ENCODE data around the gene LRRN2.

LRRN2 gene

GRCh38 chr1:204704794-204705492 lies 19.4 kb upstream of the LRRN2 start:
- H3K4me3 ChIP-seq (ENCODE audit: low read length) = no peak overlapping the region
- H3K27me3 ChIP-seq (ENCODE audit: control insufficient read depth, insufficient read depth, low read length) = peaks cover 20% of the 10 kb centered on the region; the same call in 1 of the 2 replicates
- H3K9me3 ChIP-seq (ENCODE audit: control insufficient read depth, insufficient read depth, low read length) = no peaks in the 10 kb centered on the region
- DNase-seq (ENCODE audit: low read depth, low spot score) = no peak
- no peaks in the 10 kb centered on the region for H3K36me3 ChIP-seq (ENCODE audit: control insufficient read depth, insufficient read depth, low read length)
- H3K27ac ChIP-seq (ENCODE audit: low read length) = no peak overlapping the region
- WGBS (ENCODE audit: insufficient coverage, insufficient read length) = no CpG with 5 or more reads among the region's 4 CpGs
- H3K4me1 ChIP-seq (ENCODE audit: control insufficient read depth, insufficient read depth, low read length) = peaks cover 17% of the 10 kb centered on the region

GRCh38 chr1:204703826-204704612 lies 18.5 kb upstream of the LRRN2 start:
- no peak overlapping the region for H3K27ac ChIP-seq (ENCODE audit: low read length)
- H3K4me1 ChIP-seq (ENCODE audit: control insufficient read depth, insufficient read depth, low read length) = peaks cover 13% of the 10 kb centered on the region
- no peak overlapping the region for H3K4me3 ChIP-seq (ENCODE audit: low read length)
- H3K36me3 ChIP-seq (ENCODE audit: control insufficient read depth, insufficient read depth, low read length) = no peaks in the 10 kb centered on the region
- no peak for DNase-seq (ENCODE audit: low read depth, low spot score)
- no CpG with 5 or more reads among the region's 16 CpGs for WGBS (ENCODE audit: insufficient coverage, insufficient read length)
- H3K9me3 ChIP-seq (ENCODE audit: control insufficient read depth, insufficient read depth, low read length) = no peaks in the 10 kb centered on the region
- H3K27me3 ChIP-seq (ENCODE audit: control insufficient read depth, insufficient read depth, low read length) = peaks cover 13% of the 10 kb centered on the region; the same call in 1 of the 2 replicates

- WGBS (ENCODE audit: insufficient coverage, insufficient read length) = no CpG with 5 or more reads among the region's 5 CpGs
- H3K27me3 ChIP-seq (ENCODE audit: control insufficient read depth, insufficient read depth, low read length) = peaks cover 7% of the 10 kb centered on the region; the same call in 1 of the 2 replicates
- H3K27ac ChIP-seq (ENCODE audit: low read length) = no peak overlapping the region
- H3K4me3 ChIP-seq (ENCODE audit: low read length) = no peak overlapping the region
- no peaks in the 10 kb centered on the region for H3K9me3 ChIP-seq (ENCODE audit: control insufficient read depth, insufficient read depth, low read length)
- peaks cover 10% of the 10 kb centered on the region for H3K4me1 ChIP-seq (ENCODE audit: control insufficient read depth, insufficient read depth, low read length)
- H3K36me3 ChIP-seq (ENCODE audit: control insufficient read depth, insufficient read depth, low read length) = no peaks in the 10 kb centered on the region
- DNase-seq (ENCODE audit: low read depth, low spot score) = no peak
Observed at GRCh38 chr1:204703268-204703664, 17.7 kb upstream of the LRRN2 start.

- no peak overlapping the region for H3K4me3 ChIP-seq (ENCODE audit: low read length)
- H3K27me3 ChIP-seq (ENCODE audit: control insufficient read depth, insufficient read depth, low read length) = peaks cover 4% of the 10 kb centered on the region; the same call in 1 of the 2 replicates
- WGBS (ENCODE audit: insufficient coverage, insufficient read length) = no CpG with 5 or more reads among the region's 8 CpGs
- H3K36me3 ChIP-seq (ENCODE audit: control insufficient read depth, insufficient read depth, low read length) = no peaks in the 10 kb centered on the region
- no peak for DNase-seq (ENCODE audit: low read depth, low spot score)
- H3K4me1 ChIP-seq (ENCODE audit: control insufficient read depth, insufficient read depth, low read length) = peaks cover 9% of the 10 kb centered on the region
- H3K27ac ChIP-seq (ENCODE audit: low read length) = no peak overlapping the region
- no peaks in the 10 kb centered on the region for H3K9me3 ChIP-seq (ENCODE audit: control insufficient read depth, insufficient read depth, low read length)
Observed at GRCh38 chr1:204702552-204703267, 17.2 kb upstream of the LRRN2 start.

- H3K9me3 ChIP-seq (ENCODE audit: control insufficient read depth, insufficient read depth, low read length) = no peaks in the 10 kb centered on the region
- H3K36me3 ChIP-seq (ENCODE audit: control insufficient read depth, insufficient read depth, low read length) = no peaks in the 10 kb centered on the region
- no CpG with 5 or more reads among the region's 3 CpGs for WGBS (ENCODE audit: insufficient coverage, insufficient read length)
- H3K27ac ChIP-seq (ENCODE audit: low read length) = no peak overlapping the region
- peaks cover 2% of the 10 kb centered on the region; the same call in 1 of the 2 replicates for H3K27me3 ChIP-seq (ENCODE audit: control insufficient read depth, insufficient read depth, low read length)
- H3K4me1 ChIP-seq (ENCODE audit: control insufficient read depth, insufficient read depth, low read length) = peaks cover 2% of the 10 kb centered on the region
- DNase-seq (ENCODE audit: low read depth, low spot score) = no peak
- H3K4me3 ChIP-seq (ENCODE audit: low read length) = no peak overlapping the region
Observed at GRCh38 chr1:204701229-204701628, 15.7 kb upstream of the LRRN2 start.

GRCh38 chr1:204697893-204698292 lies 12.4 kb upstream of the LRRN2 start:
- no peak for DNase-seq (ENCODE audit: low read depth, low spot score)
- Histone ChIP-seq H3K27me3 (ENCODE audit: control insufficient read depth, insufficient read depth, low read length) (no peaks in the 10 kb centered on the region), H3K9me3 (ENCODE audit: control insufficient read depth, insufficient read depth, low read length) (no peaks in the 10 kb centered on the region), H3K27ac (ENCODE audit: low read length) (no peak overlapping the region), H3K4me3 (ENCODE audit: low read length) (no peak overlapping the region), H3K4me1 (ENCODE audit: control insufficient read depth, insufficient read depth, low read length) (peaks cover 5% of the 10 kb centered on the region; the same call in 1 of the 2 replicates), H3K36me3 (ENCODE audit: control insufficient read depth, insufficient read depth, low read length) (no peaks in the 10 kb centered on the region)
- no CpG with 5 or more reads among the region's 5 CpGs for WGBS (ENCODE audit: insufficient coverage, insufficient read length)

GRCh38 chr1:204696606-204697005 lies 11.1 kb upstream of the LRRN2 start:
- H3K9me3 ChIP-seq (ENCODE audit: control insufficient read depth, insufficient read depth, low read length) = no peaks in the 10 kb centered on the region
- no CpG with 5 or more reads among the region's 17 CpGs for WGBS (ENCODE audit: insufficient coverage, insufficient read length)

GRCh38 chr1:204695692-204696091 lies 10.2 kb upstream of the LRRN2 start:
- no peaks in the 10 kb centered on the region for H3K36me3 ChIP-seq (ENCODE audit: control insufficient read depth, insufficient read depth, low read length)
- no CpG with 5 or more reads among the region's 5 CpGs for WGBS (ENCODE audit: insufficient coverage, insufficient read length)
- H3K27me3 ChIP-seq (ENCODE audit: control insufficient read depth, insufficient read depth, low read length) = no peaks in the 10 kb centered on the region
- no peaks in the 10 kb centered on the region for H3K9me3 ChIP-seq (ENCODE audit: control insufficient read depth, insufficient read depth, low read length)
- DNase-seq (ENCODE audit: low read depth, low spot score) = no peak
- no peak overlapping the region for H3K4me3 ChIP-seq (ENCODE audit: low read length)
- H3K27ac ChIP-seq (ENCODE audit: low read length) = no peak overlapping the region
- peaks cover 7% of the 10 kb centered on the region; the same call in 1 of the 2 replicates for H3K4me1 ChIP-seq (ENCODE audit: control insufficient read depth, insufficient read depth, low read length)

More at GRCh38 chr1:204696606-204697005, 11.1 kb upstream of the LRRN2 start:
- no peaks in the 10 kb centered on the region for H3K36me3 ChIP-seq (ENCODE audit: control insufficient read depth, insufficient read depth, low read length)
- no peak for DNase-seq (ENCODE audit: low read depth, low spot score)
- H3K27me3 ChIP-seq (ENCODE audit: control insufficient read depth, insufficient read depth, low read length) = no peaks in the 10 kb centered on the region
- H3K4me3 ChIP-seq (ENCODE audit: low read length) = no peak overlapping the region
- H3K4me1 ChIP-seq (ENCODE audit: control insufficient read depth, insufficient read depth, low read length) = peaks cover 7% of the 10 kb centered on the region; the same call in 1 of the 2 replicates
- no peak overlapping the region for H3K27ac ChIP-seq (ENCODE audit: low read length)

- H3K27me3 ChIP-seq (ENCODE audit: control insufficient read depth, insufficient read depth, low read length) = no peaks in the 10 kb centered on the region
- no peak overlapping the region for H3K4me3 ChIP-seq (ENCODE audit: low read length)
- DNase-seq (ENCODE audit: low read depth, low spot score) = no peak
- no peaks in the 10 kb centered on the region for H3K36me3 ChIP-seq (ENCODE audit: control insufficient read depth, insufficient read depth, low read length)
- no CpG with 5 or more reads among the region's 7 CpGs for WGBS (ENCODE audit: insufficient coverage, insufficient read length)
- H3K27ac ChIP-seq (ENCODE audit: low read length) = no peak overlapping the region
- H3K4me1 ChIP-seq (ENCODE audit: control insufficient read depth, insufficient read depth, low read length) = peaks cover 7% of the 10 kb centered on the region; the same call in 1 of the 2 replicates
- H3K9me3 ChIP-seq (ENCODE audit: control insufficient read depth, insufficient read depth, low read length) = no peaks in the 10 kb centered on the region
Observed at GRCh38 chr1:204694145-204694544, 8.6 kb upstream of the LRRN2 start.

GRCh38 chr1:204692841-204693356 lies 7.4 kb upstream of the LRRN2 start:
- Histone ChIP-seq H3K4me1 (ENCODE audit: control insufficient read depth, insufficient read depth, low read length) (peaks cover 7% of the 10 kb centered on the region; the same call in 1 of the 2 replicates), H3K36me3 (ENCODE audit: control insufficient read depth, insufficient read depth, low read length) (no peaks in the 10 kb centered on the region), H3K27ac (ENCODE audit: low read length) (no peak overlapping the region), H3K4me3 (ENCODE audit: low read length) (no peak overlapping the region), H3K9me3 (ENCODE audit: control insufficient read depth, insufficient read depth, low read length) (no peaks in the 10 kb centered on the region), H3K27me3 (ENCODE audit: control insufficient read depth, insufficient read depth, low read length) (no peaks in the 10 kb centered on the region; the same call in 1 of the 2 replicates)
- WGBS (ENCODE audit: insufficient coverage, insufficient read length) = no CpG with 5 or more reads among the region's 7 CpGs
- no peak for DNase-seq (ENCODE audit: low read depth, low spot score)

Measured in iPS DF 6.9 (cell line).